Middle frontal gyrus (tissue), 1 donor: ENCODE data around the gene P2RX5.

Source experiments
- DNase-seq: peaks from one replicate; pipeline ENCODE4 v3.0.0-alpha.2; 2015; ENCODE audit warnings: low spot score; ENCODE audit errors: extremely low spot score

P2RX5 gene

GRCh38 chr17:3657874-3658783, 37.8 kb downstream of the P2RX5 start:
- DNase-seq = no peak

GRCh38 chr17:3657588-3657869, 38.4 kb downstream of the P2RX5 start:
- no peak for DNase-seq

- no peak for DNase-seq
Observed at GRCh38 chr17:3656755-3657587, 39.0 kb downstream of the P2RX5 start.

- no peak for DNase-seq
Observed at GRCh38 chr17:3656353-3656752, 39.6 kb downstream of the P2RX5 start.

- DNase-seq = no peak
Observed at GRCh38 chr17:3655766-3656165, 40.2 kb downstream of the P2RX5 start.

- DNase-seq = peak; percentile 53
Observed at GRCh38 chr17:3647769-3648555, 48.0 kb downstream of the P2RX5 start.

- no peak for DNase-seq
Observed at GRCh38 chr17:3647251-3647650, 48.7 kb downstream of the P2RX5 start.

GRCh38 chr17:3645310-3645709, 50.6 kb downstream of the P2RX5 start:
- DNase-seq = no peak

- no peak for DNase-seq
Observed at GRCh38 chr17:3643889-3644349, 52.0 kb downstream of the P2RX5 start.

- DNase-seq = no peak
Observed at GRCh38 chr17:3641717-3642486, 54.1 kb downstream of the P2RX5 start.

GRCh38 chr17:3641014-3641413, 54.9 kb downstream of the P2RX5 start:
- no peak for DNase-seq

GRCh38 chr17:3639981-3640596, 55.9 kb downstream of the P2RX5 start:
- DNase-seq = no peak

GRCh38 chr17:3636908-3637373, 59.0 kb downstream of the P2RX5 start:
- DNase-seq = no peak

- peak; percentile 96 for DNase-seq
Observed at GRCh38 chr17:3636154-3636907, 59.6 kb downstream of the P2RX5 start, which contains the start of the genes CTNS and SHPK. TSS of gene CTNS (plus strand) at chr17:3636760. CDS start at chr17:3640207, 3,447 bp downstream. TSS of gene SHPK (minus strand) at chr17:3636250. CDS start at chr17:3636219, 31 bp downstream.

- no peak for DNase-seq
Observed at GRCh38 chr17:3635474-3636153, 60.3 kb downstream of the P2RX5 start.

GRCh38 chr17:3632287-3632686, 63.7 kb downstream of the P2RX5 start:
- no peak for DNase-seq

GRCh38 chr17:3630781-3631180, 65.2 kb downstream of the P2RX5 start:
- no peak for DNase-seq

- DNase-seq = no peak
Observed at GRCh38 chr17:3627769-3628167, 68.2 kb downstream of the P2RX5 start.
